Stimulated activated naive CD4-positive, alpha-beta T cell (primary cell): ENCODE measurements around the gene SAFB.
"Not testable (repeated sequence)": the region's sequence is repeated elsewhere in the genome, so short reads cannot be mapped to it uniquely, and the experiment has no call there.

Experiments used
- DNase-seq, 6 experiments: peaks; one replicate each; lab custom pipeline; 2025; lab: John Stamatoyannopoulos, UW

Gene SAFB

GRCh38 chr19:5697022-5697889 lies 74.4 kb downstream of the SAFB start:
- DNase-seq, result no peak

- DNase-seq, result no peak
Measured at GRCh38 chr19:5697890-5698634, 75.2 kb downstream of the SAFB start.

- no peak for DNase-seq
Measured at GRCh38 chr19:5698635-5699422, 75.9 kb downstream of the SAFB start.

GRCh38 chr19:5700455-5701092 lies 77.7 kb downstream of the SAFB start:
- DNase-seq, result no peak

GRCh38 chr19:5702053-5702410 lies 79.1 kb downstream of the SAFB start:
- not testable (repeated sequence) for DNase-seq

GRCh38 chr19:5703819-5704818 lies 81.2 kb downstream of the SAFB start:
- no peak for DNase-seq

GRCh38 chr19:5705552-5705951 lies 82.7 kb downstream of the SAFB start:
- DNase-seq, result no peak

GRCh38 chr19:5706876-5707573 lies 84.1 kb downstream of the SAFB start:
- DNase-seq, result no peak

- DNase-seq, result no peak
Measured at GRCh38 chr19:5707576-5708575, 85.0 kb downstream of the SAFB start.

GRCh38 chr19:5711025-5711424 lies 88.1 kb downstream of the SAFB start:
- DNase-seq, result no peak

- DNase-seq, result no peak
Measured at GRCh38 chr19:5711713-5712161, 88.9 kb downstream of the SAFB start.

GRCh38 chr19:5713228-5713627 lies 90.3 kb downstream of the SAFB start:
- no peak for DNase-seq

GRCh38 chr19:5714816-5715215 lies 91.9 kb downstream of the SAFB start:
- DNase-seq, result no peak

GRCh38 chr19:5717215-5717935 lies 94.5 kb downstream of the SAFB start:
- no peak for DNase-seq
